A549 (cell line): ENCODE measurements around the gene CPAMD8.

Experiments
- HDAC2 ChIP-seq: fragments of 200-600 bp; sonication (generic); IDR thresholded peaks from 2 replicates; pipeline ENCODE4 v1.6.1; 2016
- NR3C1 ChIP-seq: fragments of >200 bp; sonication (Bioruptor Twin); formaldehyde crosslinking; IDR thresholded peaks from 3 replicates; pipeline ENCODE4 v1.6.1; 2017
- TF ChIP-seq, protein P1 (sequence below): fragments of >200 bp; sonication (Bioruptor Twin); formaldehyde crosslinking; IDR thresholded peaks from 3 replicates; pipeline ENCODE4 v1.5.1; 2016

- TF ChIP-seq, protein P1, sequence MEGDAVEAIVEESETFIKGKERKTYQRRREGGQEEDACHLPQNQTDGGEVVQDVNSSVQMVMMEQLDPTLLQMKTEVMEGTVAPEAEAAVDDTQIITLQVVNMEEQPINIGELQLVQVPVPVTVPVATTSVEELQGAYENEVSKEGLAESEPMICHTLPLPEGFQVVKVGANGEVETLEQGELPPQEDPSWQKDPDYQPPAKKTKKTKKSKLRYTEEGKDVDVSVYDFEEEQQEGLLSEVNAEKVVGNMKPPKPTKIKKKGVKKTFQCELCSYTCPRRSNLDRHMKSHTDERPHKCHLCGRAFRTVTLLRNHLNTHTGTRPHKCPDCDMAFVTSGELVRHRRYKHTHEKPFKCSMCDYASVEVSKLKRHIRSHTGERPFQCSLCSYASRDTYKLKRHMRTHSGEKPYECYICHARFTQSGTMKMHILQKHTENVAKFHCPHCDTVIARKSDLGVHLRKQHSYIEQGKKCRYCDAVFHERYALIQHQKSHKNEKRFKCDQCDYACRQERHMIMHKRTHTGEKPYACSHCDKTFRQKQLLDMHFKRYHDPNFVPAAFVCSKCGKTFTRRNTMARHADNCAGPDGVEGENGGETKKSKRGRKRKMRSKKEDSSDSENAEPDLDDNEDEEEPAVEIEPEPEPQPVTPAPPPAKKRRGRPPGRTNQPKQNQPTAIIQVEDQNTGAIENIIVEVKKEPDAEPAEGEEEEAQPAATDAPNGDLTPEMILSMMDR = no peak
- no peak for TF ChIP-seq NR3C1
- TF ChIP-seq HDAC2 = no peak
These were observed 36.8 kb upstream of the CPAMD8 start for GRCh38 chr19:17063428-17063827.
